Measurements from ENCODE around the gene CHURC1.

GRCh38 chr14:64940336-64940910 is 26.2 kb downstream of the CHURC1 start:
- no peak for TF ChIP-seq POLR2A (IDR thresholded peaks at IDR 0.05)
- TF ChIP-seq, protein P1, sequence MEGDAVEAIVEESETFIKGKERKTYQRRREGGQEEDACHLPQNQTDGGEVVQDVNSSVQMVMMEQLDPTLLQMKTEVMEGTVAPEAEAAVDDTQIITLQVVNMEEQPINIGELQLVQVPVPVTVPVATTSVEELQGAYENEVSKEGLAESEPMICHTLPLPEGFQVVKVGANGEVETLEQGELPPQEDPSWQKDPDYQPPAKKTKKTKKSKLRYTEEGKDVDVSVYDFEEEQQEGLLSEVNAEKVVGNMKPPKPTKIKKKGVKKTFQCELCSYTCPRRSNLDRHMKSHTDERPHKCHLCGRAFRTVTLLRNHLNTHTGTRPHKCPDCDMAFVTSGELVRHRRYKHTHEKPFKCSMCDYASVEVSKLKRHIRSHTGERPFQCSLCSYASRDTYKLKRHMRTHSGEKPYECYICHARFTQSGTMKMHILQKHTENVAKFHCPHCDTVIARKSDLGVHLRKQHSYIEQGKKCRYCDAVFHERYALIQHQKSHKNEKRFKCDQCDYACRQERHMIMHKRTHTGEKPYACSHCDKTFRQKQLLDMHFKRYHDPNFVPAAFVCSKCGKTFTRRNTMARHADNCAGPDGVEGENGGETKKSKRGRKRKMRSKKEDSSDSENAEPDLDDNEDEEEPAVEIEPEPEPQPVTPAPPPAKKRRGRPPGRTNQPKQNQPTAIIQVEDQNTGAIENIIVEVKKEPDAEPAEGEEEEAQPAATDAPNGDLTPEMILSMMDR (IDR thresholded peaks at IDR 0.05) = no peak
